K562 (cell line): ENCODE measurements around the gene AHSP. TPM values are rescaled to one million over a fixed set of nuclear protein-coding genes. Genes with fewer than 3 reads are reported as not detected.
A peak's percentile ranks its signal among the peaks of the same experiment; 100 is the strongest.

Source experiments
- BCL6 ChIP-seq: fragments of 250-450 bp; sonication (Bioruptor Pico); IDR thresholded peaks from 2 replicates; pipeline ENCODE4 v1.4.0; 2020
- BHLHE40 ChIP-seq: IDR thresholded peaks from 2 replicates; pipeline ENCODE4 v1.6.1; 2011; ENCODE audit warnings: low read length, improper control_type of control experiment
- CBFA2T3 ChIP-seq: fragments of 450-650 bp; IDR thresholded peaks from 2 replicates; pipeline ENCODE4 v1.6.1; 2017
- FOXA1 ChIP-seq: fragments of 450-650 bp; IDR thresholded peaks from 2 replicates; pipeline ENCODE4 v1.6.1; 2016; ENCODE audit warnings: mild to moderate bottlenecking, borderline replicate concordance
- GABPB2 ChIP-seq: fragments of 250-450 bp; sonication (Bioruptor Pico); conservative IDR thresholded peaks from 2 replicates; pipeline ENCODE4 v1.5.1; 2021; ENCODE audit warnings: mild to moderate bottlenecking
- HMGN3 ChIP-seq: IDR thresholded peaks from 2 replicates; pipeline ENCODE4 v1.6.1; 2011; ENCODE audit warnings: borderline replicate concordance, low read depth, mild to moderate bottlenecking, mixed read lengths, low read length; ENCODE audit not compliant: insufficient read length; ENCODE audit errors: extremely low read depth
- HOMEZ ChIP-seq: fragments of 250-450 bp; sonication (Bioruptor Pico); IDR thresholded peaks from 2 replicates; pipeline ENCODE4 v1.4.0; 2020; ENCODE audit warnings: mild to moderate bottlenecking, moderate library complexity
- MAFG ChIP-seq: fragments of 450-650 bp; conservative IDR thresholded peaks from 2 replicates; pipeline ENCODE4 v1.6.1; 2016; ENCODE audit warnings: missing genetic modification characterization, missing compliant biosample characterization
- MAX ChIP-seq: sonication (generic); formaldehyde crosslinking; IDR thresholded peaks from 2 replicates; pipeline ENCODE4 v1.9.0; 2022; ENCODE audit warnings: mild to moderate bottlenecking, missing genetic modification reagents
- MEIS2 ChIP-seq: fragments of 450-650 bp; IDR thresholded peaks from 2 replicates; pipeline ENCODE4 v1.6.1; 2014; ENCODE audit warnings: mild to moderate bottlenecking; ENCODE audit not compliant: partially characterized antibody
- MNT ChIP-seq, 2 experiments: fragments of 450-650 bp; conservative IDR thresholded peaks; 2 replicates each; pipeline ENCODE4 v1.6.1; 2017; ENCODE audit warnings: mild to moderate bottlenecking in 2 of 2, moderate library complexity in 2 of 2
- NUFIP1 ChIP-seq: fragments of 450-650 bp; IDR thresholded peaks from 2 replicates; pipeline ENCODE4 v1.6.1; 2018; ENCODE audit not compliant: partially characterized antibody
- SMAD4 ChIP-seq: fragments of 250-450 bp; sonication (Bioruptor Pico); conservative IDR thresholded peaks from 2 replicates; pipeline ENCODE4 v1.8.0; 2021; ENCODE audit warnings: inconsistent platforms, mild to moderate bottlenecking, moderate library complexity
- STAT5A ChIP-seq: IDR thresholded peaks from 2 replicates; pipeline ENCODE4 v1.6.1; 2012; ENCODE audit warnings: low read length, inconsistent platforms, borderline replicate concordance
- TAL1 ChIP-seq: fragments of 450-650 bp; IDR thresholded peaks from 2 replicates; pipeline ENCODE4 v1.6.1; 2016; ENCODE audit warnings: mild to moderate bottlenecking
- TCF7 ChIP-seq: sonication (generic); IDR thresholded peaks from 2 replicates; pipeline ENCODE4 v1.6.1; 2016; ENCODE audit warnings: antibody characterized with exemption, borderline replicate concordance
- ZKSCAN8 ChIP-seq: fragments of 200-800 bp; sonication (Bioruptor generic); IDR thresholded peaks from 2 replicates; pipeline ENCODE4 v1.6.1; 2016; ENCODE audit warnings: missing genetic modification characterization, missing compliant biosample characterization
- ZNF41 ChIP-seq: fragments of 250-450 bp; sonication (Bioruptor Pico); conservative IDR thresholded peaks from 2 replicates; pipeline ENCODE4 v1.4.0; 2020; ENCODE audit warnings: mild to moderate bottlenecking
- ZNF445 ChIP-seq: fragments of 250-450 bp; sonication (Bioruptor Pico); IDR thresholded peaks from 2 replicates; pipeline ENCODE4 v1.4.0; 2020; ENCODE audit warnings: low read depth, mild to moderate bottlenecking, moderate library complexity
- ZNF766 ChIP-seq: fragments of 200-800 bp; sonication (Bioruptor generic); conservative IDR thresholded peaks from 2 replicates; pipeline ENCODE4 v1.6.1; 2016; ENCODE audit warnings: missing genetic modification characterization, missing compliant biosample characterization
- polyA plus RNA-seq, 8 experiments: library from polyadenylated mRNA; depleted of rRNA in 4 of 8; stranded (reverse) in 5 of 8; unstranded in 3 of 8; fragments of >200 nt; fragmentation: Nextera tagmentation in 2 of 8; fragmentation: Illumina TruSeq in 1 of 8; extraction: Ambion mirVana in 2 of 8; extraction: Trizol in 1 of 8; gene quantifications; 2 replicates each; pipeline versions ENCODE4 v1.2.1 to v1.2.3, GENCODE V29; 2011 to 2014; ENCODE audit warnings: inconsistent platforms in 1 of 8, missing spikeins in 1 of 8
- total RNA-seq, 7 experiments: library from RNA; depleted of rRNA in 6 of 7; stranded (reverse); fragments of >200 nt in 6 of 7; fragmentation: Illumina TruSeq in 2 of 7; extraction: Trizol in 2 of 7; gene quantifications; 2 replicates each; pipeline versions ENCODE4 v1.2.1 to v1.2.3, GENCODE V29; 2011 to 2021; ENCODE audit warnings: low replicate concordance in 1 of 7
- TF ChIP-seq, protein P1 (sequence below): fragments of 450-650 bp; IDR thresholded peaks from 2 replicates; pipeline ENCODE4 v1.6.1; 2016; ENCODE audit warnings: mild to moderate bottlenecking
- TF ChIP-seq, protein P2 (sequence below): fragments of 250-450 bp; sonication (Bioruptor Pico); IDR thresholded peaks from 2 replicates; pipeline ENCODE4 v1.8.0; 2022; ENCODE audit warnings: inconsistent platforms

Gene AHSP
- total and polyA plus RNA-seq, 9 of the 15 experiments (the other 6 are each of a cell fraction or from before 2014, with no cell fraction given), result 6.6 to 99.1 (median 25.8) TPM

DNA sequence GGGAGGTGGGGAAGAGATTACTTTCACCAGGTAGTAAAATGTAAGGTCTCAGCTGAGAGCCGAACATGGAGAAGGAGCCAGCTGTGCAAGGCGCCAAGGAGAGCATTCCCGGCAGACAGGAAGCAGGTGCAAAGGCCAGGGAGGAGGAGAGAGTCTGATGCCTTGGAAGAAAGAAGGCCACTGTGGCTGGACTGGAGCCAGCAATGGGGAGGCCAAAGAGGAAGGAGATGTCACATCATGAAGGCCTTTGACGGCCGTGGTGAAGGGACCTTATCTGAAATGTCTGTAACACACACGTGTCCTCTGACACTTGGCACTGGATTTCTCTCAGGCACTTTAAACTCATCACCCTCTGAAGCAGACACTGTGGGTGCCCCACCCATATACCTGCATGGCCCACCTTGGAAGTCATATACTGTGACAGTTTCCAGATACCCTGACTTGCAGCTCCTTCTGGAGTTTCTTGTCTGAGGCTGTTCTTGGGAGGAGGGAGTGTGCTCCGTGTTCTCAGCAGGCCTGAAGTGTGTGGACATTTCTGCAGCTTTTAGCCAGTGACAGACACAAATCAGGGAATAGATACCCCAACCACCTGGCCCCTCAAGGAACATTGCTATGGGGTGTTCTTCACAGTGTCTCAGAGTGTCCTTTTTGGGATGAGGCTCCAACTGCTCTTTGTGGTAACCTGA lies 46.7 kb upstream of the AHSP start (continued):
- no peak for TF ChIP-seq HOMEZ (CRISPR knock-in tag)
- TF ChIP-seq ZNF766 (CRISPR knock-in tag), result no peak
- peak; percentile 51; the same call in 1 of the 2 replicates for TF ChIP-seq CBFA2T3
- no peak for TF ChIP-seq ZNF445
- TF ChIP-seq HMGN3, result no peak
- TF ChIP-seq ZKSCAN8 (CRISPR knock-in tag), result no peak
- no peak for TF ChIP-seq FOXA1
- no peak for TF ChIP-seq GABPB2 (CRISPR knock-in tag)
- no peak for TF ChIP-seq TCF7
- TF ChIP-seq ZNF41, result no peak
- no peak for TF ChIP-seq TAL1
- peak; percentile 87 for TF ChIP-seq MEIS2
- TF ChIP-seq MAX (CRISPR knock-in tag), result peak; percentile 38; the same call in 1 of the 2 replicates
- no peak for TF ChIP-seq NUFIP1
- TF ChIP-seq SMAD4 (CRISPR knock-in tag), result no peak
- TF ChIP-seq, protein P1, sequence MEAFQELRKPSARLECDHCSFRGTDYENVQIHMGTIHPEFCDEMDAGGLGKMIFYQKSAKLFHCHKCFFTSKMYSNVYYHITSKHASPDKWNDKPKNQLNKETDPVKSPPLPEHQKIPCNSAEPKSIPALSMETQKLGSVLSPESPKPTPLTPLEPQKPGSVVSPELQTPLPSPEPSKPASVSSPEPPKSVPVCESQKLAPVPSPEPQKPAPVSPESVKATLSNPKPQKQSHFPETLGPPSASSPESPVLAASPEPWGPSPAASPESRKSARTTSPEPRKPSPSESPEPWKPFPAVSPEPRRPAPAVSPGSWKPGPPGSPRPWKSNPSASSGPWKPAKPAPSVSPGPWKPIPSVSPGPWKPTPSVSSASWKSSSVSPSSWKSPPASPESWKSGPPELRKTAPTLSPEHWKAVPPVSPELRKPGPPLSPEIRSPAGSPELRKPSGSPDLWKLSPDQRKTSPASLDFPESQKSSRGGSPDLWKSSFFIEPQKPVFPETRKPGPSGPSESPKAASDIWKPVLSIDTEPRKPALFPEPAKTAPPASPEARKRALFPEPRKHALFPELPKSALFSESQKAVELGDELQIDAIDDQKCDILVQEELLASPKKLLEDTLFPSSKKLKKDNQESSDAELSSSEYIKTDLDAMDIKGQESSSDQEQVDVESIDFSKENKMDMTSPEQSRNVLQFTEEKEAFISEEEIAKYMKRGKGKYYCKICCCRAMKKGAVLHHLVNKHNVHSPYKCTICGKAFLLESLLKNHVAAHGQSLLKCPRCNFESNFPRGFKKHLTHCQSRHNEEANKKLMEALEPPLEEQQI, result no peak
- TF ChIP-seq, protein P2, sequence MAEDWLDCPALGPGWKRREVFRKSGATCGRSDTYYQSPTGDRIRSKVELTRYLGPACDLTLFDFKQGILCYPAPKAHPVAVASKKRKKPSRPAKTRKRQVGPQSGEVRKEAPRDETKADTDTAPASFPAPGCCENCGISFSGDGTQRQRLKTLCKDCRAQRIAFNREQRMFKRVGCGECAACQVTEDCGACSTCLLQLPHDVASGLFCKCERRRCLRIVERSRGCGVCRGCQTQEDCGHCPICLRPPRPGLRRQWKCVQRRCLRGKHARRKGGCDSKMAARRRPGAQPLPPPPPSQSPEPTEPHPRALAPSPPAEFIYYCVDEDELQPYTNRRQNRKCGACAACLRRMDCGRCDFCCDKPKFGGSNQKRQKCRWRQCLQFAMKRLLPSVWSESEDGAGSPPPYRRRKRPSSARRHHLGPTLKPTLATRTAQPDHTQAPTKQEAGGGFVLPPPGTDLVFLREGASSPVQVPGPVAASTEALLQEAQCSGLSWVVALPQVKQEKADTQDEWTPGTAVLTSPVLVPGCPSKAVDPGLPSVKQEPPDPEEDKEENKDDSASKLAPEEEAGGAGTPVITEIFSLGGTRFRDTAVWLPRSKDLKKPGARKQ (CRISPR knock-in tag), result no peak
- TF ChIP-seq MNT (conservative IDR thresholded peaks at IDR 0.05), result peak; percentile 66 to 81
- no peak for TF ChIP-seq MAFG (tag)
- peak; percentile 85 for TF ChIP-seq BHLHE40
- no peak for TF ChIP-seq STAT5A
- no peak for TF ChIP-seq BCL6
